ENCODE data around the gene WBP2. TPM values are rescaled to one million over a fixed set of nuclear protein-coding genes. Genes with fewer than 3 reads are reported as not detected.
A peak's percentile ranks its signal among the peaks of the same experiment; 100 is the strongest.

Gene WBP2
- total and polyA plus RNA-seq, 2 experiments from 2014 or later = 29.0 to 129 TPM

DNA sequence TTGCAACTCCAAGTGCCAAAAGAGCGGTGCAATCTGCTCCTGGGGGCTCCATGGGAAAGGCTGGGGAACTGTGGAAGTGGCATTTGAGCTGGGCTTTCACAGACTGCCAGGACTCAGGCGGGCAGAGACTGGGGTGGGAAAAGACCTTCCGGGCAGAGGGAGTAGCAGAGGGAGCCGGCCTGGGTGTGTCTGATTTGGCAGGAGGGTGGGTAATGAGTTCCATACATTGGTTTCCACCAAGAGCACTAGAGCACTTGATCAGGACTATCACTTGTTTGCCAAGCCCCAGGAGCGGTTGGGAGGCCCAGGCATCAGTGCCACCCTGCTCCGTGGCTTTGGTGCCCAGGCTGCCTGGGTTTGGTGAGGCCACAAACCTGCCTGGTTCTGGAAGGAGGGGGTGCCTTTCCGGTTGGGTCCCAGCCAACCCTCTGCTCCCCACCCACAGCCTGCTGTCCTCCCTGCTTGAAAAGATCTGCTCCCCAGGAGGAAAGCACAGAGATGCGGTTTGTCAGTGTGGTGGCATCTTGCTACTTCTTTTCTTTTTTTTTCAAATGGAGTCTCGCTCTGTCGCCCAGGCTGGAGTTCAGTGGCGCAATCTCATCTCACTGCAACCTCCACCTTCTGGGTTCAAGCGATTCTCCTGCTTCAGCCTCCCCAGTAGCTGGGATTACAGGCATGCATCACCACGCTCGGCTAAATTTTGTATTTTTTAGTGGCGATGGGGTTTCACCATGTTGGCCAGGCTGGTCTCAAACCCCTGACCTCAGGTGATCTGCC is 26.7 kb upstream of the WBP2 start:
- Histone ChIP-seq H3K79me2 (no peaks in the 10 kb centered on the region), H3K27me3 (peaks cover 9% of the 10 kb centered on the region), H3K4me1 (ENCODE audit: insufficient read depth) (peaks cover 1% of the 10 kb centered on the region), H3K9me2 (replicated peaks; ENCODE audit: insufficient read depth) (no peaks in the 10 kb centered on the region), H2AFZ (no peak overlapping the region), H3K4me2 (no peak overlapping the region), H3K27ac (no peak overlapping the region), H3K4me3 (no peak overlapping the region), H4K20me1 (ENCODE audit: insufficient read depth, poor library complexity, severe bottlenecking) (no peaks in the 10 kb centered on the region), H3K36me3 (replicated peaks; ENCODE audit: insufficient read depth, low read depth) (no peaks in the 10 kb centered on the region), H3K9me3 (ENCODE audit: low read depth) (no peaks in the 10 kb centered on the region)
- TF ChIP-seq EZH2 (IDR thresholded peaks at IDR 0.05; ENCODE audit: borderline replicate concordance) (no peak), EZH2phosphoT487 (IDR thresholded peaks at IDR 0.05; ENCODE audit: low read depth, severe bottlenecking, unreplicated experiment) (no peak)
- TF ChIP-seq, protein P1, sequence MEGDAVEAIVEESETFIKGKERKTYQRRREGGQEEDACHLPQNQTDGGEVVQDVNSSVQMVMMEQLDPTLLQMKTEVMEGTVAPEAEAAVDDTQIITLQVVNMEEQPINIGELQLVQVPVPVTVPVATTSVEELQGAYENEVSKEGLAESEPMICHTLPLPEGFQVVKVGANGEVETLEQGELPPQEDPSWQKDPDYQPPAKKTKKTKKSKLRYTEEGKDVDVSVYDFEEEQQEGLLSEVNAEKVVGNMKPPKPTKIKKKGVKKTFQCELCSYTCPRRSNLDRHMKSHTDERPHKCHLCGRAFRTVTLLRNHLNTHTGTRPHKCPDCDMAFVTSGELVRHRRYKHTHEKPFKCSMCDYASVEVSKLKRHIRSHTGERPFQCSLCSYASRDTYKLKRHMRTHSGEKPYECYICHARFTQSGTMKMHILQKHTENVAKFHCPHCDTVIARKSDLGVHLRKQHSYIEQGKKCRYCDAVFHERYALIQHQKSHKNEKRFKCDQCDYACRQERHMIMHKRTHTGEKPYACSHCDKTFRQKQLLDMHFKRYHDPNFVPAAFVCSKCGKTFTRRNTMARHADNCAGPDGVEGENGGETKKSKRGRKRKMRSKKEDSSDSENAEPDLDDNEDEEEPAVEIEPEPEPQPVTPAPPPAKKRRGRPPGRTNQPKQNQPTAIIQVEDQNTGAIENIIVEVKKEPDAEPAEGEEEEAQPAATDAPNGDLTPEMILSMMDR (IDR thresholded peaks at IDR 0.05; ENCODE audit: poor library complexity) = no peak
- DNase-seq (ENCODE audit: low spot score) = no peak
- WGBS (ENCODE audit: low lambda C conversion rate, missing lambda C conversion rate) = 93% methylated on average over 15 of the region's 15 CpGs

DNA sequence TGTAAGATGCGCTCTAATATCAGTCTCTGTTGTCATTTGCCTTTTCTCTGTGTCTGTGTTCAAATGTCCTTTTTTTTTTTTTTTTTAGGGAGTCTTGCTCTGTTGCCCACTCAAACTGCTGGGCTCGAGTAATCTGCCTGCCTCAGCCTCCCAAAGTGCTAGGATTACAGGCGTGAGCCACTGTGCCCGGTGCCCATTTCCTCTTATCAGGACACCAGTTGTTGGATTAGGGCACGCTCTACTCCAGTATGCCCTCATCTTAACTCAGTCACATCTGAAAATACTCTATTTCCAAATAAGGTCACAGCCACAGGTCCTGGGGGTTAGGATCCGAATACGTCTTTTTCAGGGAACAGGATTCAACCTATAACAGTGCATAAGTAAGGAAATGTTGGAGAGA is 25.1 kb upstream of the WBP2 start:
- H4K20me1 ChIP-seq (ENCODE audit: insufficient read depth, poor library complexity, severe bottlenecking) = no peaks in the 10 kb centered on the region
- 79% methylated on average over 7 of the region's 7 CpGs for WGBS (ENCODE audit: low lambda C conversion rate, missing lambda C conversion rate)
- TF ChIP-seq EZH2 (IDR thresholded peaks at IDR 0.05; ENCODE audit: borderline replicate concordance) (no peak), EZH2phosphoT487 (IDR thresholded peaks at IDR 0.05; ENCODE audit: low read depth, severe bottlenecking, unreplicated experiment) (no peak)
- TF ChIP-seq, protein P1 (IDR thresholded peaks at IDR 0.05; ENCODE audit: poor library complexity) = no peak
- peaks cover 13% of the 10 kb centered on the region for H3K4me1 ChIP-seq (ENCODE audit: insufficient read depth)
- H3K9me3 ChIP-seq (ENCODE audit: low read depth) = no peaks in the 10 kb centered on the region
- no peak for DNase-seq (ENCODE audit: low spot score)
- peaks cover 9% of the 10 kb centered on the region for H3K27me3 ChIP-seq
- H3K27ac ChIP-seq = no peak overlapping the region
- H3K4me3 ChIP-seq = no peak overlapping the region
- H3K9me2 ChIP-seq (replicated peaks; ENCODE audit: insufficient read depth) = no peaks in the 10 kb centered on the region
- H3K36me3 ChIP-seq (replicated peaks; ENCODE audit: insufficient read depth, low read depth) = no peaks in the 10 kb centered on the region
- no peak overlapping the region for H3K4me2 ChIP-seq
- no peaks in the 10 kb centered on the region for H3K79me2 ChIP-seq
- H2AFZ ChIP-seq = no peak overlapping the region

- H2AFZ ChIP-seq = peak within 1 kb of the TSS; percentile 28
- H3K4me3 ChIP-seq = peak within 1 kb of the TSS; percentile 26
- peak within 1 kb of the TSS; percentile 80 for H3K4me2 ChIP-seq
- no peaks in the 10 kb centered on the region for H3K79me2 ChIP-seq
- no peaks in the 10 kb centered on the region for H3K36me3 ChIP-seq (replicated peaks; ENCODE audit: insufficient read depth, low read depth)
- peaks cover 9% of the 10 kb centered on the region for H3K27me3 ChIP-seq
- no peaks in the 10 kb centered on the region for H4K20me1 ChIP-seq (ENCODE audit: insufficient read depth, poor library complexity, severe bottlenecking)
- H3K27ac ChIP-seq = peak within 1 kb of the TSS; percentile 71
- peaks cover 13% of the 10 kb centered on the region for H3K4me1 ChIP-seq (ENCODE audit: insufficient read depth)
- WGBS (ENCODE audit: low lambda C conversion rate, missing lambda C conversion rate) = 5% methylated on average over 26 of the region's 87 CpGs
- TF ChIP-seq, protein P1 (IDR thresholded peaks at IDR 0.05; ENCODE audit: poor library complexity) = peak; percentile 14
- TF ChIP-seq EZH2phosphoT487 (IDR thresholded peaks at IDR 0.05; ENCODE audit: low read depth, severe bottlenecking, unreplicated experiment) = no peak
- DNase-seq (ENCODE audit: low spot score) = peak; percentile 71
- no peaks in the 10 kb centered on the region for H3K9me3 ChIP-seq (ENCODE audit: low read depth)
- no peaks in the 10 kb centered on the region for H3K9me2 ChIP-seq (replicated peaks; ENCODE audit: insufficient read depth)
Observed at GRCh38 chr17:75878174-75878998, 23.3 kb upstream of the WBP2 start, which contains the start of gene TRIM47. Gene TRIM47 (minus strand): TSS chr17:75878581. CDS start chr17:75878548, 33 bp downstream.

Data from hepatocyte (in vitro differentiated cells).